Liver (tissue), 9 donors: ENCODE measurements around the gene RPS6KC1. TPM values are rescaled to one million over a fixed set of nuclear protein-coding genes. Genes with fewer than 3 reads are reported as not detected.
"Not testable (repeated sequence)": the region's sequence is repeated elsewhere in the genome, so short reads cannot be mapped to it uniquely, and the experiment has no call there.

Experiments
- DNase-seq: peaks from one replicate; pipeline ENCODE4 v3.0.0-alpha.2; 2017; ENCODE audit warnings: low spot score
- H3K27ac ChIP-seq, 2 donors: one replicate each; pipeline ENCODE4 v1.7.0; 2013; ENCODE audit warnings: inconsistent platforms in 2 of 2, low read length in 2 of 2, control low read depth in 1 of 2, low read depth in 1 of 2, mild to moderate bottlenecking in 1 of 2
- H3K27me3 ChIP-seq, 4 donors: one replicate each; pipeline versions ENCODE4 v1.6.1 to v1.7.0; 2013; ENCODE audit warnings: low read length in 3 of 4, inconsistent platforms in 1 of 4, mild to moderate bottlenecking in 1 of 4, moderate library complexity in 1 of 4; ENCODE audit not compliant: control insufficient read depth in 4 of 4, insufficient read depth in 4 of 4
- H3K36me3 ChIP-seq, 4 donors: one replicate each; pipeline versions ENCODE4 v1.6.1 to v1.7.0; 2013; ENCODE audit warnings: low read length in 3 of 4, mild to moderate bottlenecking in 3 of 4, low read depth in 1 of 4, moderate library complexity in 1 of 4; ENCODE audit not compliant: control insufficient read depth in 4 of 4, insufficient read depth in 3 of 4
- H3K4me1 ChIP-seq, 4 donors: one replicate each; pipeline versions ENCODE4 v1.6.1 to v1.7.0; 2013; ENCODE audit warnings: low read length in 3 of 4, mild to moderate bottlenecking in 3 of 4, moderate library complexity in 1 of 4; ENCODE audit not compliant: control insufficient read depth in 4 of 4, insufficient read depth in 4 of 4
- H3K4me3 ChIP-seq, 3 donors: one replicate each; pipeline versions ENCODE4 v1.6.1 to v1.7.0; 2013; ENCODE audit warnings: low read length in 3 of 3, control low read depth in 1 of 3, low read depth in 1 of 3, mild to moderate bottlenecking in 1 of 3
- H3K9ac ChIP-seq, 2 donors: one replicate each; pipeline ENCODE4 v1.7.0; 2013; ENCODE audit warnings: low read length in 2 of 2, mild to moderate bottlenecking in 2 of 2, moderate library complexity in 2 of 2, control low read depth in 1 of 2, low read depth in 1 of 2
- H3K9me3 ChIP-seq, 4 donors: one replicate each; pipeline versions ENCODE4 v1.6.1 to v1.7.0; 2013; ENCODE audit warnings: low read length in 3 of 4; ENCODE audit not compliant: control insufficient read depth in 4 of 4
- GABPA ChIP-seq, 2 donors: IDR thresholded peaks in 1 of 2; conservative IDR thresholded peaks in 1 of 2; 2 replicates each; pipeline ENCODE4 v1.6.1; 2016; ENCODE audit warnings: antibody characterized with exemption in 2 of 2, mild to moderate bottlenecking in 1 of 2, moderate library complexity in 1 of 2
- HNF4A ChIP-seq, 2 donors: conservative IDR thresholded peaks; 2 replicates each; pipeline ENCODE4 v1.6.1; 2016; ENCODE audit warnings: antibody characterized with exemption in 2 of 2, mild to moderate bottlenecking in 2 of 2
- HNF4G ChIP-seq: IDR thresholded peaks from 2 replicates; pipeline ENCODE4 v1.6.1; 2016; ENCODE audit warnings: antibody characterized with exemption
- JUND ChIP-seq, 2 donors: IDR thresholded peaks; 2 replicates each; pipeline ENCODE4 v1.6.1; 2016; ENCODE audit warnings: antibody characterized with exemption in 2 of 2
- NR2F2 ChIP-seq: IDR thresholded peaks from 2 replicates; pipeline ENCODE4 v1.6.1; 2016; ENCODE audit warnings: antibody characterized with exemption
- RAD21 ChIP-seq, 2 donors: IDR thresholded peaks; 2 replicates each; pipeline ENCODE4 v1.6.1; 2016; ENCODE audit warnings: antibody characterized with exemption in 2 of 2, mild to moderate bottlenecking in 2 of 2
- RXRA ChIP-seq, 2 donors: IDR thresholded peaks; 2 replicates each; pipeline ENCODE4 v1.6.1; 2017 to 2018; ENCODE audit warnings: antibody characterized with exemption in 2 of 2, mild to moderate bottlenecking in 1 of 2
- SP1 ChIP-seq: IDR thresholded peaks from 2 replicates; pipeline ENCODE4 v1.6.1; 2018; ENCODE audit warnings: antibody characterized with exemption, mild to moderate bottlenecking
- YY1 ChIP-seq: IDR thresholded peaks from 2 replicates; pipeline ENCODE4 v1.6.1; 2016; ENCODE audit warnings: antibody characterized with exemption, mild to moderate bottlenecking
- WGBS: extraction: QIAGEN DNeasy Blood & Tissue Kit; methylation state at CpG from one replicate; pipeline ENCODE4 v1.1.7; 2013; 5-methylcytosine and 5-hydroxymethylcytosine counted together
- polyA plus RNA-seq, 2 donors: library from polyadenylated mRNA; stranded (reverse) in 1 of 2; unstranded in 1 of 2; fragments of 200-250 nt in 1 of 2; fragments of >200 nt in 1 of 2; fragmentation: Nextera tagmentation in 1 of 2; extraction: Ambion mirVana in 1 of 2; gene quantifications; one replicate each; pipeline versions ENCODE4 v1.2.1 to v1.2.3, GENCODE V29; 2013 to 2015
- total RNA-seq, 2 donors: library from RNA; depleted of rRNA; stranded (reverse); fragments of >200 nt; gene quantifications; one replicate each; pipeline ENCODE4 v1.2.3, GENCODE V29; 2014
- TF ChIP-seq, protein P1 (sequence below): IDR thresholded peaks from 2 replicates; pipeline ENCODE4 v1.6.1; 2016; ENCODE audit warnings: antibody characterized with exemption
- TF ChIP-seq, protein P2 (sequence below): fragments of 150-350 bp; IDR thresholded peaks from 2 replicates; pipeline ENCODE4 v1.5.1; 2017; ENCODE audit warnings: improper control_type of control experiment, low read depth, low read length; ENCODE audit not compliant: missing input control
- TF ChIP-seq, protein P3 (sequence below): IDR thresholded peaks from 2 replicates; pipeline ENCODE4 v1.6.1; 2016; ENCODE audit warnings: antibody characterized with exemption
- donor health status: healthy.
- donor health status: healthy.
- donor health status: healthy.
- donor health status: healthy.
- donor health status: healthy.

The RPS6KC1 gene
- total and polyA plus RNA-seq, 4 donors = 3.5 to 15.6 (median 9.8) TPM

DNA sequence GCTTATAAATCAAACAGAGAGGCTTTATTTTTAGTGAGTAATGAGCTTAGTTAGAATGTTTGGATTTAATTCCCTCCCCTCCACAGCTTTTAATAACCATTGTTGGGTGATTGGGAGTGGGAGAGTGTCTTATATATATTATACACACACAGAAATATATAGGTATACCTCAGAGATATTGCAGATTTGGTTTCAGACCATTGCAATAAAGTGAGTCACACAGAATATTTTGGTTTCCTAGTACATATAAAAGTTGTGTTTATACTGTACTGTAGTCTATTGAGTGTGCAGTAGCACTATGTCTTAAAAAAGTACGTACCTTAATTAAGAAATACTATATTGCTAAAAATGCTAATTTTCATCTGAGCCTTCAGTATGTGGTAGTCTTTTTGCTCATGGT is 44.4 kb downstream of the RPS6KC1 start:
- H3K9ac ChIP-seq = no peak overlapping the region
- no peak for DNase-seq
- TF ChIP-seq SP1 (no peak), HNF4G (no peak)
- no peak overlapping the region for H3K27ac ChIP-seq
- H3K27me3 ChIP-seq = no peaks in the 10 kb centered on the region
- no peaks in the 10 kb centered on the region for H3K9me3 ChIP-seq
- peaks cover 0 to 3% (median under 1%) of the 10 kb centered on the region in 4 donors for H3K36me3 ChIP-seq
- H3K4me1 ChIP-seq = no peaks in the 10 kb centered on the region
- WGBS = 99% methylated on average over 1 of the region's 1 CpG
- H3K4me3 ChIP-seq = no peak overlapping the region

DNA sequence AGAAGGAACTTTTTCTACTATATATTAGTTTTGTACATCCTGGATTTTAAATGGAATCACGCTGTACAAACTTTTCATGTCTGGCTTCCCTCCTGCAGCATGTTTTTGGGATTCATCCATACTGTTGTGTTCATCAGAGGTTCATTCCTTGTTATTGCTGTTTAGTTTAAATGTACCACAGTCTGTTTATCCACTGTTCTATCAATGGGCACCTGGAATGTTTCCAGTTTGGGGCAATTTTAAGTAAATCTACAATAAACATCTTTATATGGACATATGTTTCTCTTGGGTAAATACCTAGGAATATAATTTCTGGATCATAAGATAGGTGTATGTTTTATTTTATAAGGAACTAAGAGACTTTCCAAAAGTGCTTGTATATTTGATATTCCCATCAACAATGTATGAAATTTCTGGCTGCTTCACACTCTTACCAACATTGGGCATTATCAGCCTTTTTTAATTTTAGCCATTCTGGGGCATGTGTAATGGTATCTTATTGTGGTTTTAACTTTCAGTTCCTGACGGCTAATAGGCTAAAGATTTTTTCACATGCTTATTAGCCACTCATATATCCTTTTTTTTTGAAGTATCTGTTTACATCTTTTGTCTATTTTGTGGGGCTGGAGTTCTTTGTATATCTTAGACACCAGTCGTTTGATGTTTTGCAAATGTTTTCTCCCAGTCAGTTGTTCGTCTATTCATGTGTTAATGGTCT is 48.8 kb downstream of the RPS6KC1 start:
- Histone ChIP-seq H3K4me3 (no peak overlapping the region), H3K9ac (no peak overlapping the region), H3K27ac (no peak overlapping the region), H3K27me3 (no peaks in the 10 kb centered on the region), H3K36me3 (peaks cover 0 to 3% (median under 1%) of the 10 kb centered on the region in 4 donors), H3K9me3 (no peaks in the 10 kb centered on the region), H3K4me1 (no peaks in the 10 kb centered on the region)
- 79% methylated on average over 4 of the region's 4 CpGs for WGBS
- DNase-seq = no peak
- no peak for TF ChIP-seq NR2F2
- TF ChIP-seq JUND (IDR thresholded peaks at IDR 0.05) = no peak
- no peak for TF ChIP-seq RXRA (IDR thresholded peaks at IDR 0.05)
- TF ChIP-seq HNF4A (conservative IDR thresholded peaks at IDR 0.05) = no peak
- TF ChIP-seq, protein P1, sequence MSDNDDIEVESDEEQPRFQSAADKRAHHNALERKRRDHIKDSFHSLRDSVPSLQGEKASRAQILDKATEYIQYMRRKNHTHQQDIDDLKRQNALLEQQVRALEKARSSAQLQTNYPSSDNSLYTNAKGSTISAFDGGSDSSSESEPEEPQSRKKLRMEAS = no peak
- no peak for TF ChIP-seq YY1
- TF ChIP-seq, protein P2, sequence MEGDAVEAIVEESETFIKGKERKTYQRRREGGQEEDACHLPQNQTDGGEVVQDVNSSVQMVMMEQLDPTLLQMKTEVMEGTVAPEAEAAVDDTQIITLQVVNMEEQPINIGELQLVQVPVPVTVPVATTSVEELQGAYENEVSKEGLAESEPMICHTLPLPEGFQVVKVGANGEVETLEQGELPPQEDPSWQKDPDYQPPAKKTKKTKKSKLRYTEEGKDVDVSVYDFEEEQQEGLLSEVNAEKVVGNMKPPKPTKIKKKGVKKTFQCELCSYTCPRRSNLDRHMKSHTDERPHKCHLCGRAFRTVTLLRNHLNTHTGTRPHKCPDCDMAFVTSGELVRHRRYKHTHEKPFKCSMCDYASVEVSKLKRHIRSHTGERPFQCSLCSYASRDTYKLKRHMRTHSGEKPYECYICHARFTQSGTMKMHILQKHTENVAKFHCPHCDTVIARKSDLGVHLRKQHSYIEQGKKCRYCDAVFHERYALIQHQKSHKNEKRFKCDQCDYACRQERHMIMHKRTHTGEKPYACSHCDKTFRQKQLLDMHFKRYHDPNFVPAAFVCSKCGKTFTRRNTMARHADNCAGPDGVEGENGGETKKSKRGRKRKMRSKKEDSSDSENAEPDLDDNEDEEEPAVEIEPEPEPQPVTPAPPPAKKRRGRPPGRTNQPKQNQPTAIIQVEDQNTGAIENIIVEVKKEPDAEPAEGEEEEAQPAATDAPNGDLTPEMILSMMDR = no peak
- no peak for TF ChIP-seq HNF4G
- TF ChIP-seq RAD21 (IDR thresholded peaks at IDR 0.05) = no peak
- no peak for TF ChIP-seq GABPA (IDR thresholded peaks at IDR 0.05 in 1 of 2, conservative IDR thresholded peaks at IDR 0.05 in 1 of 2)
- TF ChIP-seq, protein P3, sequence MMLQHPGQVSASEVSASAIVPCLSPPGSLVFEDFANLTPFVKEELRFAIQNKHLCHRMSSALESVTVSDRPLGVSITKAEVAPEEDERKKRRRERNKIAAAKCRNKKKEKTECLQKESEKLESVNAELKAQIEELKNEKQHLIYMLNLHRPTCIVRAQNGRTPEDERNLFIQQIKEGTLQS = no peak

DNA sequence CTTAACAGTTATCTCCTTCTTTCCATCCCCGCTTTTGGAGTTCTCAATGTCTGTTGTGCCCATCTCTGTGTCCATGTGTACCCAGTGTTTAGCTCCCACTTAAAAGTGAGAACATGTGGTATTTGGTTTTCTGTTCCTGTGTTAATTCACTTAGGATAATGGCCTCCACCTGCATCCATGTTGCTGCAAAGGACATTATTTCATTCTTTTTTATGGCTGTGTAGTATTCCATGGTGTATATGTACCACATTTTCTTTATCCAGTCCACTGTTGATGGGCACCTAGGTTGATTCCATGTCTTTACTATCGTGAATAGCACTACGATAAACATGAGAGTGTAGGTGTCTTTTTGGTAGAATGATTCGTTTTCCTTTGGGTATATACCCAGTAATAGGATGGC is 49.5 kb downstream of the RPS6KC1 start:
- not testable (repeated sequence) for H3K9me3 ChIP-seq, DNase-seq, H3K36me3 ChIP-seq, H3K4me1 ChIP-seq, H3K9ac ChIP-seq, H3K27me3 ChIP-seq, H3K4me3 ChIP-seq, H3K27ac ChIP-seq
- WGBS = 97% methylated on average over 4 of the region's 4 CpGs
